ENCODE measurements around the gene MTX2. TPM values are rescaled to one million over a fixed set of nuclear protein-coding genes. Genes with fewer than 3 reads are reported as not detected.

MTX2 gene
- total RNA-seq, 1 experiment from 2014 or later: 30.8 TPM

DNA sequence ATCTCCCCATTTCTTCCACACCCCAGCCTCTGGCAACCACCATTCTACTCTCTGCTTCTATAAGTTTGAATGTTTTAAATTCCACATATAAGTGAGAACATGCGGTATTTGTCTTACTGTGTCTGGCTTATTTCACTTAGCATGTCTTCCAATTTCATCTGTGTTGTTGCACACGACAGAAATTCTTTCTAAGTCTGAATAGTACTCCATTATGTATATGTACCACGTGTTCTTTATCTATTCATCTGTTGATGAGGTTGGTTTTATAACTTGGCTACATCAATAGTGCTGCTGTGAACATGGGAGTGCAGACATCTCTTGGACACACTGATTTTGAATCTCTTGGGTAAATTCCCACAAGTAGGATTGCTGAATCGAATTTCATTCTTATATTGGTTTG, 31.8 kb upstream of the MTX2 start:
- Mint-ChIP-seq H3K9me3 (no peaks in the 10 kb centered on the region), H3K4me3 (no peak overlapping the region), H3K27ac (no peak overlapping the region), H3K4me1 (no peaks in the 10 kb centered on the region), H3K36me3 (ENCODE audit: insufficient read depth in 1 of 3, low read depth in 3 of 3) (no peaks in the 10 kb centered on the region), H3K27me3 (ENCODE audit: low read depth) (peaks cover 11% of the 10 kb centered on the region)
- Histone ChIP-seq H3K4me1 (ENCODE audit: insufficient read depth, low read length) (no peaks in the 10 kb centered on the region), H3K18ac (ENCODE audit: insufficient read length, low read depth, low read length) (no peak overlapping the region), H3K27me3 (ENCODE audit: insufficient read depth, low read length) (no peaks in the 10 kb centered on the region), H2BK5ac (ENCODE audit: insufficient read length, low read length) (no peak overlapping the region), H3K23ac (ENCODE audit: insufficient read length, low read depth, low read length) (no peak overlapping the region), H3K9ac (ENCODE audit: extremely low read depth, insufficient read length, low read length) (no peak overlapping the region), H4K91ac (ENCODE audit: insufficient read length, low read depth, low read length) (no peak overlapping the region), H3K27ac (ENCODE audit: insufficient read length, low read depth, low read length) (no peak overlapping the region), H2BK20ac (ENCODE audit: low read depth, low read length, poor library complexity, severe bottlenecking) (no peak overlapping the region), H3T11ph (ENCODE audit: low read length) (no peak overlapping the region), H3K4ac (ENCODE audit: low read depth, low read length) (no peak overlapping the region), H3K79me2 (ENCODE audit: insufficient read depth, low read length) (no peaks in the 10 kb centered on the region), H2BK15ac (ENCODE audit: low read depth, low read length) (no peak overlapping the region), H2AFZ (ENCODE audit: low read length) (no peak overlapping the region), H4K8ac (replicated peaks; ENCODE audit: insufficient read length, low read depth, low read length) (no peak overlapping the region), H3K23me2 (ENCODE audit: insufficient read length, low read depth, low read length, poor library complexity, severe bottlenecking) (no peaks in the 10 kb centered on the region), H4K20me1 (ENCODE audit: control insufficient read depth, insufficient read depth, insufficient read length) (no peaks in the 10 kb centered on the region), H3K4me2 (ENCODE audit: insufficient read depth, insufficient read length, low read length) (no peak overlapping the region), H3K9me3 (ENCODE audit: control insufficient read depth, low read depth, low read length) (no peaks in the 10 kb centered on the region), H3K14ac (ENCODE audit: insufficient read depth, low read length) (no peak overlapping the region), H4K5ac (ENCODE audit: insufficient read length, low read depth, low read length) (no peak overlapping the region), H2AK5ac (ENCODE audit: insufficient read length, low read length) (no peak overlapping the region), H3K56ac (ENCODE audit: insufficient read length, low read depth, low read length) (no peak overlapping the region), H2BK120ac (ENCODE audit: low read depth, low read length, poor library complexity, severe bottlenecking) (no peak overlapping the region), H2BK12ac (ENCODE audit: insufficient read length, low read depth, low read length) (no peak overlapping the region), H3K79me1 (ENCODE audit: insufficient read depth, low read depth, low read length, poor library complexity, severe bottlenecking) (no peaks in the 10 kb centered on the region)
- TF ChIP-seq, protein P1, sequence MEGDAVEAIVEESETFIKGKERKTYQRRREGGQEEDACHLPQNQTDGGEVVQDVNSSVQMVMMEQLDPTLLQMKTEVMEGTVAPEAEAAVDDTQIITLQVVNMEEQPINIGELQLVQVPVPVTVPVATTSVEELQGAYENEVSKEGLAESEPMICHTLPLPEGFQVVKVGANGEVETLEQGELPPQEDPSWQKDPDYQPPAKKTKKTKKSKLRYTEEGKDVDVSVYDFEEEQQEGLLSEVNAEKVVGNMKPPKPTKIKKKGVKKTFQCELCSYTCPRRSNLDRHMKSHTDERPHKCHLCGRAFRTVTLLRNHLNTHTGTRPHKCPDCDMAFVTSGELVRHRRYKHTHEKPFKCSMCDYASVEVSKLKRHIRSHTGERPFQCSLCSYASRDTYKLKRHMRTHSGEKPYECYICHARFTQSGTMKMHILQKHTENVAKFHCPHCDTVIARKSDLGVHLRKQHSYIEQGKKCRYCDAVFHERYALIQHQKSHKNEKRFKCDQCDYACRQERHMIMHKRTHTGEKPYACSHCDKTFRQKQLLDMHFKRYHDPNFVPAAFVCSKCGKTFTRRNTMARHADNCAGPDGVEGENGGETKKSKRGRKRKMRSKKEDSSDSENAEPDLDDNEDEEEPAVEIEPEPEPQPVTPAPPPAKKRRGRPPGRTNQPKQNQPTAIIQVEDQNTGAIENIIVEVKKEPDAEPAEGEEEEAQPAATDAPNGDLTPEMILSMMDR (conservative IDR thresholded peaks at IDR 0.05): no peak
- WGBS (ENCODE audit: extremely low coverage, insufficient read length, low lambda C conversion rate): no CpG with 5 or more reads among the region's 4 CpGs
- DNase-seq: no peak
